ENCODE data around the gene ZBP1.

- TF ChIP-seq CTCF (IDR thresholded peaks at IDR 0.05), result no peak
- TF ChIP-seq POLR2A (IDR thresholded peaks at IDR 0.05), result no peak
Measured at GRCh38 chr20:57568960-57569359, 51.3 kb downstream of the ZBP1 start.

Data from upper lobe of left lung (tissue), 4 donors.